ENCODE data around the gene GAREM1. TPM values are rescaled to one million over a fixed set of nuclear protein-coding genes. Genes with fewer than 3 reads are reported as not detected.

The GAREM1 gene
- total and polyA plus RNA-seq, 9 of the 15 experiments (the other 6 are each of a cell fraction or from before 2014, with no cell fraction given): 0.03 to 0.33 (median 0.07) TPM; not detected in 1

DNA sequence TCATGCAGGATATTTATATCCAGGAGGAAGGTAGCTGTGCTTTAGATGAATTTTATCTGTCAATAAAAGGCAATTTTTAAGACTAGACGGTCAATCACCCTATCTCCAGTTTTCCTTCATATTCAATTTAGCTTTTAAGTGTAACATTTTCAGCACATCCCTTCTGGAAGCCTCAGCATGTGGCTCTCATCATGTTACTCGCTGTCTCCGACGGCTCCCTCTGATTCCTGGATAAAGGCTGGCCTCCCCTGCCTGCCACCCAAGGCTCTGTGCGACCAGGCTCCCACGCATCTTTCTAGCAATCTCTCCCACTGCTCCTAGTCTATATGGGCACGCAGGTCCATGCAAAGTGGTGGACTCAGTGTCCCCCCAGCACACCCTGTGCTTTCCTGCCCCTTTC lies 196.4 kb downstream of the GAREM1 start:
- CTCF ChIA-PET (ENCODE audit: low intra/inter-chr PET ratio): no interaction called here

More for the DNA sequence above, 196.4 kb downstream of the GAREM1 start:
- in situ Hi-C loops (cut with MboI): no loop called here
- no peak overlapping the region for H3K27ac ChIP-seq (ENCODE audit: extremely low read depth, low read depth, low read length)
- no peaks in the 10 kb centered on the region for H3K9me3 ChIP-seq (replicated peaks; ENCODE audit: control insufficient read depth, insufficient read depth, low read depth, low read length)
- DNase-seq (ENCODE audit: extremely low read depth in 1 of 4, low spot score in 3 of 4) (no peak), ATAC-seq (no peak), FAIRE-seq (no peak)
- BruUV-seq (replicated peaks): no TSS peak
- H3K4me2 ChIP-seq (ENCODE audit: insufficient read depth, low read length): no peak overlapping the region
- no peaks in the 10 kb centered on the region for H4K20me1 ChIP-seq (replicated peaks; ENCODE audit: control insufficient read depth, insufficient read depth, low read length)
- no peaks in the 10 kb centered on the region for H3K4me1 ChIP-seq (replicated peaks in 1 of 2; ENCODE audit: control insufficient read depth in 2 of 2, insufficient read depth in 2 of 2, low read length in 2 of 2)
- H3K27me3 ChIP-seq (ENCODE audit: control insufficient read depth in 2 of 2, insufficient read depth in 2 of 2, low read length in 2 of 2): 0 out of 5 replicates have a peak, but pooled peaks cover 0 to 2% of the 10 kb centered on the region in 2 experiments
- H3K9ac ChIP-seq (ENCODE audit: insufficient read depth in 1 of 2, low read depth in 2 of 2, low read length in 2 of 2): no peak overlapping the region
- H3K79me2 ChIP-seq (ENCODE audit: control insufficient read depth, insufficient read depth, low read length): no peaks in the 10 kb centered on the region
- no peak overlapping the region for H2AFZ ChIP-seq (ENCODE audit: low read depth, low read length)
- TF ChIP-seq ZNF830 (CRISPR knock-in tag; IDR thresholded peaks at IDR 0.05): no peak
- no peak for TF ChIP-seq ZNF644 (tag; IDR thresholded peaks at IDR 0.05; ENCODE audit: low read depth)
- no peak for TF ChIP-seq BMI1 (IDR thresholded peaks at IDR 0.05; ENCODE audit: low read length)
- no peak for TF ChIP-seq NUFIP1 (IDR thresholded peaks at IDR 0.05; ENCODE audit: partially characterized antibody)
- TF ChIP-seq FOXJ3 (CRISPR knock-in tag; IDR thresholded peaks at IDR 0.05): no peak
- TF ChIP-seq, protein P1, sequence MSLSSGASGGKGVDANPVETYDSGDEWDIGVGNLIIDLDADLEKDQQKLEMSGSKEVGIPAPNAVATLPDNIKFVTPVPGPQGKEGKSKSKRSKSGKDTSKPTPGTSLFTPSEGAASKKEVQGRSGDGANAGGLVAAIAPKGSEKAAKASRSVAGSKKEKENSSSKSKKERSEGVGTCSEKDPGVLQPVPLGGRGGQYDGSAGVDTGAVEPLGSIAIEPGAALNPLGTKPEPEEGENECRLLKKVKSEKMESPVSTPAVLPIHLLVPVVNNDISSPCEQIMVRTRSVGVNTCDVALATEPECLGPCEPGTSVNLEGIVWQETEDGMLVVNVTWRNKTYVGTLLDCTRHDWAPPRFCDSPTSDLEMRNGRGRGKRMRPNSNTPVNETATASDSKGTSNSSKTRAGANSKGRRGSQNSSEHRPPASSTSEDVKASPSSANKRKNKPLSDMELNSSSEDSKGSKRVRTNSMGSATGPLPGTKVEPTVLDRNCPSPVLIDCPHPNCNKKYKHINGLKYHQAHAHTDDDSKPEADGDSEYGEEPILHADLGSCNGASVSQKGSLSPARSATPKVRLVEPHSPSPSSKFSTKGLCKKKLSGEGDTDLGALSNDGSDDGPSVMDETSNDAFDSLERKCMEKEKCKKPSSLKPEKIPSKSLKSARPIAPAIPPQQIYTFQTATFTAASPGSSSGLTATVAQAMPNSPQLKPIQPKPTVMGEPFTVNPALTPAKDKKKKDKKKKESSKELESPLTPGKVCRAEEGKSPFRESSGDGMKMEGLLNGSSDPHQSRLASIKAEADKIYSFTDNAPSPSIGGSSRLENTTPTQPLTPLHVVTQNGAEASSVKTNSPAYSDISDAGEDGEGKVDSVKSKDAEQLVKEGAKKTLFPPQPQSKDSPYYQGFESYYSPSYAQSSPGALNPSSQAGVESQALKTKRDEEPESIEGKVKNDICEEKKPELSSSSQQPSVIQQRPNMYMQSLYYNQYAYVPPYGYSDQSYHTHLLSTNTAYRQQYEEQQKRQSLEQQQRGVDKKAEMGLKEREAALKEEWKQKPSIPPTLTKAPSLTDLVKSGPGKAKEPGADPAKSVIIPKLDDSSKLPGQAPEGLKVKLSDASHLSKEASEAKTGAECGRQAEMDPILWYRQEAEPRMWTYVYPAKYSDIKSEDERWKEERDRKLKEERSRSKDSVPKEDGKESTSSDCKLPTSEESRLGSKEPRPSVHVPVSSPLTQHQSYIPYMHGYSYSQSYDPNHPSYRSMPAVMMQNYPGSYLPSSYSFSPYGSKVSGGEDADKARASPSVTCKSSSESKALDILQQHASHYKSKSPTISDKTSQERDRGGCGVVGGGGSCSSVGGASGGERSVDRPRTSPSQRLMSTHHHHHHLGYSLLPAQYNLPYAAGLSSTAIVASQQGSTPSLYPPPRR (CRISPR knock-in tag; IDR thresholded peaks at IDR 0.05; ENCODE audit: borderline replicate concordance): no peak
- TF ChIP-seq BCOR (IDR thresholded peaks at IDR 0.05): no peak
- TF ChIP-seq SNRNP70 (optimal IDR thresholded peaks at IDR 0.05; ENCODE audit: low read depth, low read length): no peak
- TF ChIP-seq HMG20B (CRISPR knock-in tag; IDR thresholded peaks at IDR 0.05): no peak
- TF ChIP-seq NEUROD1 (IDR thresholded peaks at IDR 0.05; ENCODE audit: borderline replicate concordance, low read depth, low read length, partially characterized antibody): no peak
- TF ChIP-seq YY1 (IDR thresholded peaks at IDR 0.05; ENCODE audit: borderline replicate concordance in 1 of 3, control insufficient read depth in 1 of 3, extremely low read depth in 1 of 3, insufficient read depth in 3 of 3, insufficient read length in 1 of 3, insufficient replicate concordance in 2 of 3, low read depth in 1 of 3, low read length in 2 of 3): no peak
- no peaks in the 10 kb centered on the region for H3K36me3 ChIP-seq (ENCODE audit: control insufficient read depth, insufficient read depth, low read length)
- H3K9me1 ChIP-seq (ENCODE audit: control insufficient read depth, insufficient read depth, low read length): no peaks in the 10 kb centered on the region
- 0% methylated on average over 7 of the region's 7 CpGs for WGBS (ENCODE audit: insufficient coverage, low coverage, missing lambda C conversion rate)
- POLR2A ChIA-PET: no interaction called here
- intact Hi-C loops (cut with micrococcal nuclease): loop anchor here (5.0 kb wide), 2 partner anchors 117 to 198 kb away; partner anchors contain the start of gene GAREM1
- no peak overlapping the region for H3K4me3 ChIP-seq
